Measurements from ENCODE around the gene MED27.

- no peak for TF ChIP-seq CTCF (IDR thresholded peaks at IDR 0.05)
- TF ChIP-seq POLR2AphosphoS5 (IDR thresholded peaks at IDR 0.05; ENCODE audit: low read depth, low read length) = no peak
- no peak for TF ChIP-seq REST (IDR thresholded peaks at IDR 0.05; ENCODE audit: insufficient read depth in 1 of 2, low read depth in 2 of 2, low read length in 1 of 2)
- no peak for TF ChIP-seq TCF7L2 (IDR thresholded peaks at IDR 0.05; ENCODE audit: low read depth, low read length)
- TF ChIP-seq SIN3A (IDR thresholded peaks at IDR 0.05; ENCODE audit: borderline replicate concordance, insufficient read depth, low read depth, low read length) = no peak
These were observed 235.5 kb downstream of the MED27 start for GRCh38 chr9:131843989-131844744.

All from Panc1 (cell line).